Liver (tissue), 10 donors: ENCODE measurements around the gene VSIR. TPM values are rescaled to one million over a fixed set of nuclear protein-coding genes. Genes with fewer than 3 reads are reported as not detected.

Source experiments
- DNase-seq: peaks from one replicate; pipeline ENCODE4 v3.0.0-alpha.2; 2017; ENCODE audit warnings: low spot score
- H3K27ac ChIP-seq, 2 donors: one replicate each; pipeline ENCODE4 v1.7.0; 2013; ENCODE audit warnings: inconsistent platforms in 2 of 2, low read length in 2 of 2, control low read depth in 1 of 2, low read depth in 1 of 2, mild to moderate bottlenecking in 1 of 2
- H3K27me3 ChIP-seq, 4 donors: one replicate each; pipeline versions ENCODE4 v1.6.1 to v1.7.0; 2013; ENCODE audit warnings: low read length in 3 of 4, inconsistent platforms in 1 of 4, mild to moderate bottlenecking in 1 of 4, moderate library complexity in 1 of 4; ENCODE audit not compliant: control insufficient read depth in 4 of 4, insufficient read depth in 4 of 4
- H3K36me3 ChIP-seq, 4 donors: one replicate each; pipeline versions ENCODE4 v1.6.1 to v1.7.0; 2013; ENCODE audit warnings: low read length in 3 of 4, mild to moderate bottlenecking in 3 of 4, low read depth in 1 of 4, moderate library complexity in 1 of 4; ENCODE audit not compliant: control insufficient read depth in 4 of 4, insufficient read depth in 3 of 4
- H3K4me1 ChIP-seq, 4 donors: one replicate each; pipeline versions ENCODE4 v1.6.1 to v1.7.0; 2013; ENCODE audit warnings: low read length in 3 of 4, mild to moderate bottlenecking in 3 of 4, moderate library complexity in 1 of 4; ENCODE audit not compliant: control insufficient read depth in 4 of 4, insufficient read depth in 4 of 4
- H3K4me3 ChIP-seq, 3 donors: one replicate each; pipeline versions ENCODE4 v1.6.1 to v1.7.0; 2013; ENCODE audit warnings: low read length in 3 of 3, control low read depth in 1 of 3, low read depth in 1 of 3, mild to moderate bottlenecking in 1 of 3
- H3K9ac ChIP-seq, 2 donors: one replicate each; pipeline ENCODE4 v1.7.0; 2013; ENCODE audit warnings: low read length in 2 of 2, mild to moderate bottlenecking in 2 of 2, moderate library complexity in 2 of 2, control low read depth in 1 of 2, low read depth in 1 of 2
- H3K9me3 ChIP-seq, 4 donors: one replicate each; pipeline versions ENCODE4 v1.6.1 to v1.7.0; 2013; ENCODE audit warnings: low read length in 3 of 4; ENCODE audit not compliant: control insufficient read depth in 4 of 4
- FOXA2 ChIP-seq: IDR thresholded peaks from 2 replicates; pipeline ENCODE4 v1.6.1; 2016; ENCODE audit warnings: antibody characterized with exemption
- NR2F2 ChIP-seq: IDR thresholded peaks from 2 replicates; pipeline ENCODE4 v1.6.1; 2016; ENCODE audit warnings: antibody characterized with exemption
- RAD21 ChIP-seq, 2 donors: IDR thresholded peaks; 2 replicates each; pipeline ENCODE4 v1.6.1; 2016; ENCODE audit warnings: antibody characterized with exemption in 2 of 2, mild to moderate bottlenecking in 2 of 2
- TAF1 ChIP-seq: conservative IDR thresholded peaks from 2 replicates; pipeline ENCODE4 v1.6.1; 2016; ENCODE audit warnings: antibody characterized with exemption, mild to moderate bottlenecking
- WGBS: extraction: QIAGEN DNeasy Blood & Tissue Kit; methylation state at CpG from one replicate; pipeline ENCODE4 v1.1.7; 2013; 5-methylcytosine and 5-hydroxymethylcytosine counted together
- polyA plus RNA-seq, 2 donors: library from polyadenylated mRNA; stranded (reverse) in 1 of 2; unstranded in 1 of 2; fragments of 200-250 nt in 1 of 2; fragments of >200 nt in 1 of 2; fragmentation: Nextera tagmentation in 1 of 2; extraction: Ambion mirVana in 1 of 2; gene quantifications; one replicate each; pipeline versions ENCODE4 v1.2.1 to v1.2.3, GENCODE V29; 2013 to 2015
- small RNA-seq: library from RNA; depleted of rRNA; stranded (forward); fragments of <200 nt; gene quantifications from one replicate; pipeline ENCODE3, GENCODE V24; 2014
- total RNA-seq, 2 donors: library from RNA; depleted of rRNA; stranded (reverse); fragments of >200 nt; gene quantifications; one replicate each; pipeline ENCODE4 v1.2.3, GENCODE V29; 2014
- TF ChIP-seq, protein P1 (sequence below): IDR thresholded peaks from 2 replicates; pipeline ENCODE4 v1.6.1; 2016; ENCODE audit warnings: antibody characterized with exemption
- donor health status: healthy.
- donor health status: healthy.
- donor health status: healthy.
- donor health status: healthy.
- donor health status: healthy.

The VSIR gene
- total and polyA plus RNA-seq, 4 donors: 7.2 to 12.2 (median 10.8) TPM

DNA sequence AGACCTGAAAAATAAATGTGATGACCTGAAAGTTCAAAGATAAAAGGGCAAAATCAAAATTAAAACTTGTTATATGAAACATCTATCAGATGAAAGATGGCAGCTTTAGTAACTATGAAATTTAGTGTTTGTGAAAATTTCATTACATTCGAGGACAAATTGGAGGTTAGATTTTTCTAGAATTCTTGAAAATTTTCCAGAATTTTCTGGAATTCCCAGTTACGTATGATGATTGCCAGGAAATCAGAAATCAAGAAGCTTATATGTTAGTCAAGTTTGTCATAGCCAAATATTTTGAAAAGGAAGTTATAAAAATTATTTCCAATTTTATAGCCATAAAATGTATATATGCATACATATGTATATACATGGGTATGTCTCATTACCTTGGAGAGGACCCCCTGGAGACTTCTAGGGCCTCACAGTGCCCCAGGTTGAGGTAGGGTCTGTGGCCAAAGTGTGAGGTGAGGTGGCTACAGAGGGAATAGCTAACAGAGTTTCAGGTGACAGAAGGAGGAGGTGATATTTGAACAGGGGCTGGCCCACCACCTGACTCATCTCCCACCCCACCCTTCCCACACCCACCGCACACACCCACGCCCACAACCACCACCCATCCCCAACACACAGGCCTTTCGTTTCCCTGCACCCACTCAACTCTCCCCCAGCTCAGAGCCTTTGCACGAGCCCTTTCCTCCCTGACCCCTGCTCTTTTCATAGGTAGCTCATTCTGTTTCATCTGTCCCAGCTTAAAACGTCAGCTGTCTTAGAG lies 75.2 kb downstream of the VSIR start:
- no peaks in the 10 kb centered on the region for H3K4me1 ChIP-seq
- TF ChIP-seq RAD21 (IDR thresholded peaks at IDR 0.05) (no peak), FOXA2 (no peak), TAF1 (no peak), NR2F2 (no peak)
- TF ChIP-seq, protein P1, sequence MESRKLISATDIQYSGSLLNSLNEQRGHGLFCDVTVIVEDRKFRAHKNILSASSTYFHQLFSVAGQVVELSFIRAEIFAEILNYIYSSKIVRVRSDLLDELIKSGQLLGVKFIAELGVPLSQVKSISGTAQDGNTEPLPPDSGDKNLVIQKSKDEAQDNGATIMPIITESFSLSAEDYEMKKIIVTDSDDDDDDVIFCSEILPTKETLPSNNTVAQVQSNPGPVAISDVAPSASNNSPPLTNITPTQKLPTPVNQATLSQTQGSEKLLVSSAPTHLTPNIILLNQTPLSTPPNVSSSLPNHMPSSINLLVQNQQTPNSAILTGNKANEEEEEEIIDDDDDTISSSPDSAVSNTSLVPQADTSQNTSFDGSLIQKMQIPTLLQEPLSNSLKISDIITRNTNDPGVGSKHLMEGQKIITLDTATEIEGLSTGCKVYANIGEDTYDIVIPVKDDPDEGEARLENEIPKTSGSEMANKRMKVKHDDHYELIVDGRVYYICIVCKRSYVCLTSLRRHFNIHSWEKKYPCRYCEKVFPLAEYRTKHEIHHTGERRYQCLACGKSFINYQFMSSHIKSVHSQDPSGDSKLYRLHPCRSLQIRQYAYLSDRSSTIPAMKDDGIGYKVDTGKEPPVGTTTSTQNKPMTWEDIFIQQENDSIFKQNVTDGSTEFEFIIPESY: no peak
- H3K27me3 ChIP-seq: no peaks in the 10 kb centered on the region
- H3K27ac ChIP-seq: no peak overlapping the region
- no peak overlapping the region for H3K4me3 ChIP-seq
- no peak overlapping the region for H3K9ac ChIP-seq
- whole genome bisulfite sequencing: 74% methylated on average over 7 of the region's 7 CpGs
- H3K36me3 ChIP-seq: no peaks in the 10 kb centered on the region
- DNase-seq: no peak
- H3K9me3 ChIP-seq: no peaks in the 10 kb centered on the region

Small RNA genes lying within 50 kb of the gene (small RNA-seq; reads per million reads assigned to genes)
- gene MIR7152: not detected

Other genes with a start within 250 kb of the VSIR start
- under 1 TPM in 1 of 2 donors, not detected in 1; under 0.01 TPM for gene C10orf105, start 53.7 kb downstream of the VSIR start, total RNA-seq
- under 1 TPM in 1 of 2 donors, not detected in 1; 0.07 TPM for gene C10orf105, start 53.7 kb downstream of the VSIR start, polyA plus RNA-seq
- 100 to 1,000 TPM; 435 to 510 TPM for gene PSAP, start 77.7 kb upstream of the VSIR start, total RNA-seq
- gene PSAP, start 77.7 kb upstream of the VSIR start, polyA plus RNA-seq: 100 to 1,000 TPM; 255 to 671 TPM
- 1 to 10 TPM; 1.1 to 4.3 TPM for gene CHST3, start 190.9 kb upstream of the VSIR start, total RNA-seq
- 1 to 10 TPM in 1 of 2 donors, under 1 TPM in 1; 0.29 to 1.9 TPM for gene CHST3, start 190.9 kb upstream of the VSIR start, polyA plus RNA-seq